ENCODE measurements around the gene FARS2.

GRCh38 chr6:5475779-5476178 is 214.5 kb downstream of the FARS2 start:
- TF ChIP-seq POLR2AphosphoS5 (IDR thresholded peaks at IDR 0.05; ENCODE audit: low read depth, low read length) (no peak), POLR2A (IDR thresholded peaks at IDR 0.05; ENCODE audit: low read depth, low read length) (no peak)
